IPS-NIHi7 (cell line): Measurements from ENCODE around the gene HMHB1.

Source experiments
- DNase-seq: peaks from one replicate; pipeline ENCODE4 v3.0.0; 2012; ENCODE audit warnings: mixed read lengths; ENCODE audit errors: extremely low spot score

The HMHB1 gene

DNA sequence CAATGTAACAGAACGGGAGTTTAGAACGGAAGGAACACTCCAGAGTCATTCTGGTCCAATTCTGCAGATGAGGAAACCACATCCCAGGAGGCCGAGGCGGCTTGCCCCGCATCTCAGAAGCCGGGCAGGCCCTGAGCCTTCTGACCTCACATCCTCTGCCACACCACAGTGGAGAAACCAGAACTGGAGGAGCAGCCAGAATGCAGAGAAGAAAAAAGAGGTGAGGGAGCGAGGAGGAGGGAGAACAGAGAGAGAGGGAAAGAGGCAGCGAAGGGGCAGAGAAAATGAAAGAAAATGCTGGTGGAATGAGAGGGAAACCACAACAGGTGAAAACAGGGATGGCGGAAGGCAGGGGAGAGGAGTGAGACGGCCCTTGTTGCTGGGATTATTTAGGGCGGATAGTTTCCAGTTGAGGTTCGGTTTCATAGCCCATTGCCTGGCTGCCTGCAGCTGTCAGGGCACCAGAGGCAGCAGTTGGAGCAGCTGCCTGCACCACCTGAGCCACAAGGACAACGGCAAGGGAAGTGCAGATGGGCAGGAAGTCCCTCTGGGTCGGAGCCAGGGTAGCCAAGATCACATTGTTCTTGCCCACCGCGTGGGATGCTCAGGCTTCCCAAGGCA, at the start of gene HMHB1:
Gene HMHB1 (plus strand): TSS at position 77 of the 621 bp plus-strand sequence.
- no peak for DNase-seq

DNA sequence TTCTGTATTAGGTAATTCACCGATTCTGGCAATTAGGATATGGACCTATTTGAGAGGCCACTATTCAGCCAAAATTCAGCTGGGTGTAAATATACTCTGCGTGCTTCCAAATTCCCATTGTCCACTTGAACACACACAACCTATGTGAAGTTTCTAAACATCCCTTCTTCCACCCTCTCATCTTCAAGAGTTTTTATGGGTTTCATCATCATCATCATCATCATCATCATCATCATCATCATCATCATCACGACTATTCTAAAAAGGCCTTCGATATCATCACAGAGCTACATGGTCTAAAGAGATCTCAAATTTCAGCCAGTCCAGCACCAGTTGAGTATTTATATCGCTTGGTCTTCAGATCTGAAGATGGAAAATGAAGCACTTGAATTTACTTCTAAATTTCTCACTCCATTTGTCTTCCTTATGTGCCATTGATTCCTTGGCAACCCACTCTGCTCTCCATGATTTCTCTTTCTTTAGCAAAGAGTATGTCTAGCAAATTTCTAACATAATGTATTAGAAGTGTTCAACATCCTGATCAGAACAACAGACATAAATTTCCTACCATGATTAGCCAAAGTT, 49.2 kb upstream of the HMHB1 start:
- DNase-seq, result no peak

GRCh38 chr5:143767162-143767561, 44.8 kb upstream of the HMHB1 start:
- no peak for DNase-seq

DNA sequence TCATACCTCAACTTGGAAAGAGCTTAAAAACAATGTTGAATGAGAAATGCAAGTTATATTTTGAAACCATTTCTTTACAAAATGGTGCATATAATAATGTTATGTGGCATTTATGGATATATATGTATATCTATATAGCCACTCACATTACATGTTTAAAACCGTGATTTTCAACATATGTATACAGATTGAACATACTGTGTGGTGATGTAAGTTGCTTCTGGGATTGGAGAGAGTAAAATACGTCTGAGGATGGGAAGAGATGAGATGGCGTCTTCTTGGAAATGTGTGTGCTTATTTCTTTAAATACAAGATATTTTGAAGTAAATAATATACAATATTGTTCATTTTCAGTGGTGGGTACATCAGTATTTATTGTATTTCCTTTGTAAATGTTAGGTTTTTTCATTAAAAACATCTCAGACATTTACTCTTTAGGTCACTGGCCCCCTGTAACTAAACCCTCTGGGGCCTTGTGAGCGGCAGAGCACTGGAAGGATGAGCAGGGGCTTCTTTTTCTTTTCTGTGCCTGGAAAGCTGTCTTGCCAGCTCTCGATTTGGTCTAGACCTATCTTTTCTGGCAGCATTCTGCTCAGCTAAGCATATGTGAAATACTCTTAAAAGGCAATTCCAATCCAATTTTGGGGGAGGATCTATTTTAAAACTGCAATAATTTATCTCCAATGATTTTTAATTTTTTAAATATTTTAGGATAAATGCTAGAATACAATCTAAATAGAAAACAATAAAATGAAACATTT, 42.8 kb upstream of the HMHB1 start:
- no peak for DNase-seq

GRCh38 chr5:143770450-143770849, 41.5 kb upstream of the HMHB1 start:
- no peak for DNase-seq

DNA sequence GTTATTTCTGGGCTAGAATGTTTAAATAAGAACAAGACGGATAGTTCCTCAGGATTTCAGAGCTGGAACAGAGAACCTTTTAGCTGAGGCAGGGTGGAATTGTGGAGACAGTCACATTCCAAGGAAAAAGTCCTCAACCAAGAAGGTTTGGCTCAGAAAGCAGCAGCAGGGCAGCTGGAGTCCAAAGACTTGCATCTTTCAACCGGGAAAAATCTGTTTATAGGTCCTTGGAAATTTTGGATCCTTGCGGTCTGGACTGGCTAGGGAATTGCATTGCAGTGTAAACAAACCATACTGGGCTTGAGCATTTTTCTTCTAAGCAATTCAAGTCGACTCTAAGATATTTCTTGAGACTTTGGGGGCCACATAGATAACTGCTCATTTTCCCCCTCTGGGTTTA, 40.8 kb upstream of the HMHB1 start:
- no peak for DNase-seq

DNA sequence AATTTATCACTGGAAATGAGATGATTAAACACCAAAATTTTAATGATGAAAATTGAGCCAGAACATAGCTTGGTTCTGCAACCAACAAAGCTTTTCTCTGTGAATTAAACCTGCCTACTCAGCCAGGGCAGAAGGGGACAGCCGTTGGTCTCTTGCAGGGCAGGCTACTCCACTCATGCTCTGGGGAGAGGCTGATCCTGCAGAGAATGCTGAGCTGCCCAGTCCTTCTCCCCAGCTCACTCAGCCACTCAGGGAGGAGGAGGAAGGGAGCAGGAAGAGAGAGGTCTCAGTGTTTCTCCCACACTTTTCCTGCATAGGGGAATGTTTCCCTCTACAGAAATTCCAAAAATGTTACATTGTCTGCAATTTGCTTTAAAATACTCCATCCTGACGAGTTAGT, 40.4 kb upstream of the HMHB1 start:
- DNase-seq, result no peak

DNA sequence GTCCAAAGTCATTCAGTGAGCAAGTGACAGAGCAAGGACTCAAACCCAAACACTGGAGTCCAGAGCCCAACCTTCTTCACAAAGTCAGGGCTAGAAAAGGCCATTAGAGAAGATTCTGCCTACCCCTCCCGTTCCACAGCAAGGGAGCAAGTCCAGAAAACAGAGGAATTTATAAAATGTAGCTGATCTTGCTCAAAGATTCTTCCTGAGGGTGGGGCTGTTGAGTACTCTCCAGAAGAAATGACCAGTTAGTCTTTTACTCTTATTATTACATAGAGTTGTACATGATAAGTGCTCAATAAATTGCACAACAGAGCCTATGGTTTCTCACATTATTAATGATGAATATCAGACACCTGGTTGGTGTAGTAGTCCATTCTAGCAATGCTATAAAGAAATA, 39.3 kb upstream of the HMHB1 start:
- no peak for DNase-seq

DNA sequence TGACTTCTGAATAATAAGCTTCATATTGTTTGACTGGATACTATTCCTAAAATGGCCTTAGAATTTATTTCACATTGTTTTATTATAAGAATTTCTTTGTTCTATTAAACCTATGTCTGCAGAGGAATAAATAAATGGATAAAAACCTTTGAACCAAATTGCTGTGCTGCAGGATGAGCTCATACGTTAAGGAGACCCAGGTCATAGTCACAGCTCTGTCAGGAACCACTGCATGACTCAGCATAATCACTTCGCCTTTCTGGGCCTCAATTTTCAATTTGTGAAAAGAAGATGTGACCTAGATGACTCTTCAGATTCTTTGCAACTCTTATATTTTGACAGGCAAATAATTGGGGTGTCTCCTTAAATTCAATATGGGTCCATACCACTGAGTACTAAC, 36.7 kb upstream of the HMHB1 start:
- DNase-seq, result no peak

GRCh38 chr5:143776951-143777350, 35.0 kb upstream of the HMHB1 start:
- no peak for DNase-seq

DNA sequence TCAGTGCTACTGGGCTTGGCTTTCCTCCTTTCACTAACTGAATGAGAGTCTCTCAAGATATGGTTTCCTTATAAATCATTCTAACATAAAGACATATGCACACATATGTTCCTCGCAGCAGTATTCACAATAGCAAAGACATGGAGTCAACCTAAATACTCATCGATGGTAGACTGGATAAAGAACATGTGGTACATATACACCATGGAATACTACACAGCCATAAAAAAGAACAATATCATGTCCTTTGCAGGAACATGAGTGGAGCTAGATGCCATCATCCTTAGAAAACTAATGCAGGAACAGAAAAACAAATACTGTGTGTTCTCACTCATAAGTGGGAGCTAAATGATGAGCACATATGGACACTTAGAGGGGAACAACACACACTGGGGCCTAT, 32.5 kb upstream of the HMHB1 start:
- no peak for DNase-seq

GRCh38 chr5:143781993-143782520, 29.9 kb upstream of the HMHB1 start:
- no peak for DNase-seq

DNA sequence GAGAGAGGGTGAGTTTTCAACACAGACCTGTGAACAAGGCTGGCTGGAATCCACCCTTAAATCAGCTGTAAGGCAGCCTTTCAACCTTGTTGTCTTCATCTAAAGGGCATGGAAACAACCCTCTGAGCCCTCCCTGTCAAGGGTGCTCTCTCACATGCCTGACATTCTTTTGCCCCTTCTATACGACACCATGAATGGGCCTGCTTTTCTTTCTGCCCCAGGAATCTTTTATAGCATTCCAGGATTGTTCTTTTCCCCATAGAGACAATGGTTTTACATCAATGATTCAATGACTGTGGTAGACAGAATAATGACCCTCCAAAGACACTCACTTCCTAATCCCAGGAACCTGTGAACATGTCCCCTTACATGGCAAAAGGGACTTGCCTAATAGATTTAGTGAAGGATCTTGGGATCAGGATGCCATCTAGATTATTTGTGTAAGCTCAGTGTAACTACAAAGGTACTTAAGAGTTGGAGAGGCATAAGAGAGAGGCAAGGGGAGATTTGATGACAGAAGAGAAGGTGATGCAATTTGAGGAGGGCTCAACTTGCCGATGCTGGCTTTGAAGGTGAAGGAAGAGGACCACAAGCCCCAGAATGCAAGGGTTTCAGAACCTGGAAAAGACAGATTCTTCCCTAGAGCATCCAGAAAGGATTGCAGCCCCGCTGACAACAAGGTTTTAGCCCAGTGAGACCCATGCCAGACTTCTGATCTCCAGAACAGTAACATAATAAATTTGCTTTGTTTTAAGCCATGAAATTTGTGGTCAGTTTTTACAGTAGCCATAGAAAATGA, 29.2 kb upstream of the HMHB1 start:
- peak; percentile 50 for DNase-seq

- DNase-seq, result no peak
Observed at GRCh38 chr5:143788401-143788800, 23.6 kb upstream of the HMHB1 start.

DNA sequence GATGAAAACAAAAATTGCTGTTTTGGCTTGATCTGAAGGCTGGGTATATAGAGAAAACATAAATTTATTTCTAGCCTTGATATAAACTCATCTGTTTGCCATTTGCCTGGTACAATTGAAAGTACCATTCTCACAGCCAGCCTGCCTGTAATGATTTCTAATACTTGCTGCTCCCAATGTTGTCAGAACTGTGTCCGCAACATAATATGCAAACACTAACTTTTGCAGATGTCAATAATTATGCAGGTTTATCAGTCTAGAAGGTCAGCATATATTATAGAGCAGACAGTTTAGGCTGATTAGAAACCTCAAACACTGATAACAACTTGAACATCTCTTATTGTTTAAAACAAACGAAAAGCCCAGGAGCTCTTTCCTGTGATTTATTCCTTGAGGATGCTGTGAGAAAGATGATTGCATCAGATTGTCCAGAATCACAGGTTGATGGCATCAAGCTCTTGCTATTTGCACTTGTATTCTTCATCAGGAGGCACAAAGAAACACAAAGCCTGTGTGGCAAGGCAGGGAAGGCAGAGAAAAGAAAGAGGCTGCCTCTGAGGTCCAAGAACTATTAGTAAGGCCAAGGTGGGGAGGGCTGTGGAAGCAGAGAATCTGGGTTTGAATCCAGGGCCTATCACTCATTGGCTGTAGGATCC, 21.4 kb upstream of the HMHB1 start:
- DNase-seq, result no peak

GRCh38 chr5:143791848-143792731, 19.9 kb upstream of the HMHB1 start:
- DNase-seq, result no peak

- no peak for DNase-seq
Observed at GRCh38 chr5:143793249-143793648, 18.7 kb upstream of the HMHB1 start.

DNA sequence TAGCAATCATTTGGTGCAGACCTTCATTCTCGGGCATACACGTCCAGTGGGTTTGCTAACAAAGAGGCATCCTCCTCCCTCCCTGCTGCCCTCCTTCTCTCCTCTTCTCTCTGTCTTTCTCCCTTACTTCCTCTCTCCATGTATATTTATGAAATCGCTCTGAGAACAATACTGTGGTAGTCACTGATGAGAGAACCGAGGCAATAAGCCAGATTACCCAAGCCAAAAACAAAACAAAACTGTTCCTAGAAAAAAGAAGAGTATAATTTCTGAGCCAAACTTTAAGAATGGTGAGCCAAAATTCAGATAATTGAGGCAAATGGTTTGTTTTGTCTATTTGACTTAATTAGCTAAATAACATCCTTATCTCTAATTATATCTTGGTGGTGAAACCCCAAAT, 15.8 kb upstream of the HMHB1 start:
- no peak for DNase-seq

- DNase-seq, result no peak
Observed at GRCh38 chr5:143796753-143797152, 15.2 kb upstream of the HMHB1 start.

DNA sequence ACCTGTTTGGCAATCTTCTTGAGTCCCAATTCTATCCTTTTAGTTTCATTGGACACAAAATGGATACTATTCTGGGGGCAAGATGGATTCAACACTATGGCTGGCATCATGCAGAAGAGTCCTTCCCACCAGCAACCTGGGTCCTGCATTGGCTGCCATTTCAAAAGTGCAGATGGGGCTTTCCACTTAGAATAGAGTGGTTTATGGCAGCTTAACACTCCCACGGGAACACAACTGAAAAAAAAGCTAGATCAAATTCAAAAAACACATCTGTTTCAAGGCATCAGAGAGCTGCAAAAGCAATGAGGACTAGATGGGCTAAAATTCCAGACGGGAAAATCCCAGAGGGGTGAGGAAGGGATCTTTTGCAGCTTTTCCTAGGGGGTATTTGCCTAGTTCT, 11.2 kb upstream of the HMHB1 start:
- DNase-seq, result no peak
